ENCODE results near the gene HMGCS1.

DNA sequence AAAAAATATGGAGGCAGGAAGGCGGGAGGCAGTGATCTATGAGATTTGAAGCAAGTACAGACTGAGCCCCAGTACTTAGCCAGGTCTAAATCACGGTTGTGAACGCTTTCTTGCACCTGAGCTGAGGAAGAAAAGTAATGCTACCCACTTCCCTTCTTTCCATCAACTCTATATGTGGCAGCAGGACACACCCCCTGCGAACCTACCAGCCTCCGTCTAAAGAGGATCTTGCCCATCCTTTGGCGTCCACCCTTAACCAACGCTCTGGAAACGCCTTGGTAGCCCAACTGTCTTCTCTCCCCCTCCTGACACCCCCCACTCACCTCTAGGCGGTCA, 545 bp downstream of the HMGCS1 start:
- TF ChIP-seq SP1 (IDR thresholded peaks at IDR 0.05) (no peak), CTBP1 (IDR thresholded peaks at IDR 0.05; ENCODE audit: borderline replicate concordance) (no peak), FOXA1 (IDR thresholded peaks at IDR 0.05) (no peak), FOXM1 (IDR thresholded peaks at IDR 0.05; ENCODE audit: borderline replicate concordance) (no peak)

Measured in HEK293T (cell line).